CD14-positive monocyte (primary cell): Measurements from ENCODE around the gene ADGRF3. TPM values are rescaled to one million over a fixed set of nuclear protein-coding genes. Genes with fewer than 3 reads are reported as not detected.

ENCODE experiments used
- DNase-seq, 3 donors: peaks; one replicate each; pipeline ENCODE4 v3.0.0-alpha.2; 2011 to 2022
- H2AFZ ChIP-seq: 2 replicates; pipeline ENCODE4 v1.6.0; 2012; ENCODE audit warnings: mild to moderate bottlenecking, low read depth, low read length, inconsistent platforms; ENCODE audit not compliant: insufficient read depth, poor library complexity, severe bottlenecking
- H3K27ac ChIP-seq, 2 donors: 1 replicate in 1 of 2; 2 replicates in 1 of 2; pipeline ENCODE4 v1.5.1; 2012 to 2013; ENCODE audit warnings: low read length in 2 of 2, control low read depth in 1 of 2, inconsistent platforms in 1 of 2, low read depth in 1 of 2, mild to moderate bottlenecking in 1 of 2
- H3K27me3 ChIP-seq, 2 donors: one replicate each; pipeline versions ENCODE4 v1.6.0 to v1.6.1; 2011 to 2013; ENCODE audit warnings: low read length in 2 of 2; ENCODE audit not compliant: control insufficient read depth in 2 of 2, insufficient read depth in 2 of 2
- H3K36me3 ChIP-seq, 2 donors: replicated peaks in 1 of 2; 1 replicate in 1 of 2; 2 replicates in 1 of 2; pipeline versions ENCODE4 v1.5.1 to v1.6.1; 2012 to 2013; ENCODE audit warnings: low read length in 2 of 2, control low read depth in 1 of 2, inconsistent platforms in 1 of 2, mild to moderate bottlenecking in 1 of 2; ENCODE audit not compliant: insufficient read depth in 2 of 2, control insufficient read depth in 1 of 2
- H3K4me1 ChIP-seq, 2 donors: 1 replicate in 1 of 2; 2 replicates in 1 of 2; pipeline versions ENCODE4 v1.5.1 to v1.6.1; 2012 to 2013; ENCODE audit warnings: low read length in 2 of 2, control low read depth in 1 of 2, inconsistent platforms in 1 of 2, mild to moderate bottlenecking in 1 of 2, moderate library complexity in 1 of 2; ENCODE audit not compliant: insufficient read depth in 2 of 2, control insufficient read depth in 1 of 2
- H3K4me2 ChIP-seq: replicated peaks from 2 replicates; pipeline ENCODE3; 2012; ENCODE audit warnings: low read length, moderate library complexity, mild to moderate bottlenecking; ENCODE audit not compliant: poor library complexity, severe bottlenecking; ENCODE audit errors: extremely low read depth
- H3K4me3 ChIP-seq, 3 experiments: fragments of 200-600 bp in 1 of 3; sonication (generic) in 1 of 3; replicated peaks in 1 of 3; 1 replicate in 2 of 3; 2 replicates in 1 of 3; pipeline ENCODE4 v1.5.1; 2011 to 2013; ENCODE audit warnings: low read length in 3 of 3, mild to moderate bottlenecking in 3 of 3, control low read depth in 2 of 3, low read depth in 2 of 3, inconsistent platforms in 1 of 3, moderate library complexity in 1 of 3
- H3K79me2 ChIP-seq: 2 replicates; pipeline ENCODE4 v1.6.0; 2012; ENCODE audit warnings: mild to moderate bottlenecking, control low read depth, inconsistent platforms, low read length, moderate library complexity; ENCODE audit not compliant: insufficient read depth
- H3K9ac ChIP-seq: 2 replicates; pipeline ENCODE4 v1.6.0; 2017; ENCODE audit warnings: low read length, mild to moderate bottlenecking; ENCODE audit not compliant: insufficient read depth, poor library complexity, severe bottlenecking
- H3K9me3 ChIP-seq, 2 donors: replicated peaks in 1 of 2; 1 replicate in 1 of 2; 2 replicates in 1 of 2; pipeline versions ENCODE4 v1.5.1 to v1.6.1; 2012 to 2013; ENCODE audit warnings: low read length in 2 of 2, control low read depth in 1 of 2; ENCODE audit not compliant: control insufficient read depth in 1 of 2, insufficient read depth in 1 of 2
- H4K20me1 ChIP-seq: 2 replicates; pipeline ENCODE4 v1.6.0; 2012; ENCODE audit warnings: mild to moderate bottlenecking, low read length, control low read depth, moderate library complexity; ENCODE audit not compliant: insufficient read depth
- H3K27ac Mint-ChIP-seq, 7 donors: one replicate each; pipeline ENCODE4 v1.8.0; 2020; ENCODE audit warnings: mild to moderate bottlenecking in 7 of 7, mixed read lengths in 7 of 7, moderate library complexity in 6 of 7, inconsistent platforms in 2 of 7
- H3K27me3 Mint-ChIP-seq, 3 donors: one replicate each; pipeline ENCODE4 v1.8.0; 2021 to 2022; ENCODE audit warnings: low read depth in 3 of 3, mild to moderate bottlenecking in 3 of 3, mixed read lengths in 3 of 3, moderate library complexity in 3 of 3, inconsistent platforms in 1 of 3
- H3K36me3 Mint-ChIP-seq, 2 donors: one replicate each; pipeline ENCODE4 v1.8.0; 2020; ENCODE audit warnings: mixed read lengths in 2 of 2, inconsistent platforms in 1 of 2, mild to moderate bottlenecking in 1 of 2
- H3K4me1 Mint-ChIP-seq: one replicate; pipeline ENCODE4 v1.8.0; 2020; ENCODE audit warnings: mild to moderate bottlenecking, mixed read lengths
- H3K4me3 Mint-ChIP-seq, 2 donors: one replicate each; pipeline ENCODE4 v1.8.0; 2020; ENCODE audit warnings: mild to moderate bottlenecking in 2 of 2, mixed read lengths in 2 of 2, moderate library complexity in 1 of 2
- H3K9me3 Mint-ChIP-seq, 7 donors: one replicate each; pipeline ENCODE4 v1.8.0; 2020 to 2022; ENCODE audit warnings: mixed read lengths in 7 of 7, mild to moderate bottlenecking in 6 of 7, moderate library complexity in 6 of 7, inconsistent platforms in 2 of 7
- CTCF ChIP-seq: fragments of 200-600 bp; IDR thresholded peaks from one replicate; pipeline ENCODE4 v1.8.0; 2022; ENCODE audit warnings: antibody characterized with exemption, mild to moderate bottlenecking
- WGBS: methylation state at CpG from one replicate; pipeline ENCODE4 v1.1.5; 2013; ENCODE audit warnings: missing lambda C conversion rate; ENCODE audit not compliant: insufficient coverage; 5-methylcytosine and 5-hydroxymethylcytosine counted together
- intact Hi-C, 2 donors: fragments of 100-400 bp; cut with micrococcal nuclease; formaldehyde crosslinking; loops; one replicate each; pipeline versions ENCODE4 v1.15.0 to v1.15.1; 2023
- polyA plus RNA-seq, 3 donors: library from polyadenylated mRNA; depleted of rRNA in 1 of 3; unstranded in 2 of 3; stranded (reverse) in 1 of 3; fragments of 300-500 nt in 2 of 3; fragments of >200 nt in 1 of 3; fragmentation: Illumina TruSeq in 2 of 3; gene quantifications; 1 replicate in 2 of 3; 2 replicates in 1 of 3; pipeline ENCODE4 v1.2.3, GENCODE V29; 2012 to 2021

The ADGRF3 gene
- polyA plus RNA-seq, 3 donors, result 0.33 TPM; not detected in 2

GRCh38 chr2:26345545-26346453 is 790 bp downstream of the ADGRF3 start, which contains the start of gene SELENOI:
Gene SELENOI (plus strand): TSS chr2:26346143. CDS start chr2:26346233, 90 bp downstream.
- Mint-ChIP-seq H3K27ac (peak within 1 kb of the TSS; percentile 94 to 100 (median 99)), H3K4me3 (peak within 1 kb of the TSS; percentile 98 to 100), H3K4me1 (peaks cover 28% of the 10 kb centered on the region), H3K36me3 (peaks cover 0 to 4% of the 10 kb centered on the region in 2 donors), H3K27me3 (no peaks in the 10 kb centered on the region), H3K9me3 (no peaks in the 10 kb centered on the region)
- TF ChIP-seq CTCF, result no peak
- intact Hi-C loops, result loop anchor here (2.0 to 10.0 kb wide), 3 partner anchors 101 to 419 kb away; partner anchors contain the start of genes HADHA (in 2 of the 2), HADHB (in 2 of the 2) and SLC35F6 (in 1 of the 2)
- H3K9ac ChIP-seq, result peak within 1 kb of the TSS; percentile 69
- H3K9me3 ChIP-seq, result no peaks in the 10 kb centered on the region
- peak; percentile 98 to 99 (median 98) for DNase-seq
- H3K4me3 ChIP-seq, result peak within 1 kb of the TSS; percentile 74 to 91 (median 78)
- H2AFZ ChIP-seq, result peak within 1 kb of the TSS; percentile 79
- H3K27me3 ChIP-seq, result no peaks in the 10 kb centered on the region
- peaks cover 18 to 23% of the 10 kb centered on the region in 2 donors for H3K4me1 ChIP-seq
- H3K36me3 ChIP-seq, result no peaks in the 10 kb centered on the region
- peaks cover 59% of the 10 kb centered on the region for H3K79me2 ChIP-seq
- under 1% methylated on average over 65 of the region's 80 CpGs for whole genome bisulfite sequencing
- H3K4me2 ChIP-seq, result peak within 1 kb of the TSS; percentile 94
- peak within 1 kb of the TSS; percentile 85 to 90 for H3K27ac ChIP-seq
- H4K20me1 ChIP-seq, result no peaks in the 10 kb centered on the region

- H3K27ac ChIP-seq, result peak overlapping the region; percentile 85 to 90
- peak overlapping the region; percentile 68 to 91 (median 78) for H3K4me3 ChIP-seq
- no peaks in the 10 kb centered on the region for H3K9me3 Mint-ChIP-seq
- no peaks in the 10 kb centered on the region for H4K20me1 ChIP-seq
- peak overlapping the region; percentile 94 to 100 (median 99) for H3K27ac Mint-ChIP-seq
- no peaks in the 10 kb centered on the region for H3K36me3 ChIP-seq
- peaks cover 18 to 23% of the 10 kb centered on the region in 2 donors for H3K4me1 ChIP-seq
- no peaks in the 10 kb centered on the region for H3K27me3 Mint-ChIP-seq
- H3K36me3 Mint-ChIP-seq, result no peaks in the 10 kb centered on the region
- H3K4me1 Mint-ChIP-seq, result peaks cover 28% of the 10 kb centered on the region
- 0% methylated on average over 8 of the region's 9 CpGs for WGBS
- no peak for DNase-seq
- H3K9me3 ChIP-seq, result no peaks in the 10 kb centered on the region
- intact Hi-C loops, result loop anchor here in 1 of 2 donors (5.0 to 10.0 kb wide), 2 partner anchors 103 to 420 kb away; partner anchors contain the start of genes HADHA, HADHB and SLC35F6
- peaks cover 53% of the 10 kb centered on the region for H3K79me2 ChIP-seq
- H3K27me3 ChIP-seq, result no peaks in the 10 kb centered on the region
- TF ChIP-seq CTCF, result no peak
- H3K4me3 Mint-ChIP-seq, result peak overlapping the region; percentile 98 to 100
- H3K4me2 ChIP-seq, result peak overlapping the region; percentile 94
- peak overlapping the region; percentile 79 for H2AFZ ChIP-seq
- H3K9ac ChIP-seq, result peak overlapping the region; percentile 69
Measured at GRCh38 chr2:26345283-26345544, 1.4 kb downstream of the ADGRF3 start.
